Neural cell (in vitro differentiated cells): Measurements from ENCODE around the gene DTWD1. TPM values are rescaled to one million over a fixed set of nuclear protein-coding genes. Genes with fewer than 3 reads are reported as not detected.

Experiments used
- H2AFZ ChIP-seq: fragments of 200-600, 300-800 bp; sonication (generic), shearing (Covaris generic); 2 replicates; pipeline ENCODE4 v1.6.0; 2014; ENCODE audit warnings: low read depth, mild to moderate bottlenecking, antibody characterized with exemption, low read length, moderate library complexity
- H3F3A ChIP-seq: fragments of 200-600 bp; shearing (Covaris generic); 2 replicates; pipeline ENCODE4 v1.6.1; 2016; ENCODE audit warnings: mild to moderate bottlenecking, moderate library complexity, mixed read lengths, antibody characterized with exemption, low read length; ENCODE audit not compliant: insufficient read depth, poor library complexity, severe bottlenecking
- H3K27ac ChIP-seq: fragments of 200-600, 300-800 bp; sonication (generic), shearing (Covaris generic); 2 replicates; pipeline ENCODE4 v1.5.1; 2014; ENCODE audit warnings: mild to moderate bottlenecking, low read length, moderate library complexity
- H3K27me3 ChIP-seq: fragments of 300-800, 200-600 bp; sonication (generic), shearing (Covaris generic); 2 replicates; pipeline ENCODE4 v1.6.0; 2014; ENCODE audit warnings: mild to moderate bottlenecking, low read depth, low read length, moderate library complexity; ENCODE audit not compliant: insufficient read depth
- H3K36me3 ChIP-seq: fragments of 300-800, 200-600 bp; sonication (generic), shearing (Covaris generic); 2 replicates; pipeline ENCODE4 v1.5.1; 2014; ENCODE audit warnings: mild to moderate bottlenecking, antibody characterized with exemption, low read length, moderate library complexity; ENCODE audit not compliant: insufficient read depth
- H3K4me2 ChIP-seq: fragments of 300-800, 200-600 bp; sonication (generic), shearing (Covaris generic); 2 replicates; pipeline ENCODE4 v1.6.0; 2014; ENCODE audit warnings: mild to moderate bottlenecking, low read length
- H3K4me3 ChIP-seq: fragments of 300-800, 200-600 bp; sonication (generic), shearing (Covaris generic); 2 replicates; pipeline ENCODE4 v1.5.1; 2014; ENCODE audit warnings: mild to moderate bottlenecking, low read length, moderate library complexity
- H3K79me2 ChIP-seq: fragments of 200-600 bp; shearing (Covaris generic); replicated peaks from 2 replicates; pipeline ENCODE4 v1.6.0; 2014; ENCODE audit warnings: mild to moderate bottlenecking, low read length, moderate library complexity; ENCODE audit not compliant: insufficient read depth
- H3K9ac ChIP-seq: fragments of 300-800, 200-600 bp; sonication (generic), shearing (Covaris generic); 2 replicates; pipeline ENCODE4 v1.6.1; 2016; ENCODE audit warnings: mild to moderate bottlenecking, low read length, mixed read lengths
- H3K9me2 ChIP-seq: fragments of 200-600 bp; shearing (Covaris generic); 2 replicates; pipeline ENCODE4 v1.6.1; 2016; ENCODE audit warnings: mild to moderate bottlenecking, low read length, mixed read lengths; ENCODE audit not compliant: insufficient read depth
- H3K9me3 ChIP-seq: fragments of 200-600, 300-800 bp; sonication (generic), shearing (Covaris generic); 2 replicates; pipeline ENCODE4 v1.6.1; 2016; ENCODE audit warnings: mild to moderate bottlenecking, mixed run types, low read length, moderate library complexity, mixed read lengths
- H4K20me1 ChIP-seq: fragments of 200-600 bp; shearing (Covaris generic); 2 replicates; pipeline ENCODE4 v1.6.1; 2016; ENCODE audit warnings: mild to moderate bottlenecking, mixed run types; ENCODE audit not compliant: insufficient read depth
- CTCF ChIP-seq: fragments of 450-650 bp; IDR thresholded peaks from 2 replicates; pipeline ENCODE4 v1.5.1; 2014; ENCODE audit warnings: antibody characterized with exemption, mild to moderate bottlenecking, moderate library complexity; ENCODE audit not compliant: poor library complexity, severe bottlenecking
- EP300 ChIP-seq: fragments of 450-650 bp; conservative IDR thresholded peaks from 2 replicates; pipeline ENCODE4 v1.6.1; 2014; ENCODE audit warnings: antibody characterized with exemption, mild to moderate bottlenecking, moderate library complexity; ENCODE audit not compliant: poor library complexity, severe bottlenecking
- EZH2 ChIP-seq: fragments of 200-600, 300-800 bp; shearing (Covaris generic), sonication (generic); IDR thresholded peaks from 2 replicates; pipeline ENCODE4 v1.6.1; 2014; ENCODE audit warnings: antibody characterized with exemption, low read length, borderline replicate concordance, mild to moderate bottlenecking; ENCODE audit not compliant: insufficient read depth, poor library complexity, severe bottlenecking
- MXI1 ChIP-seq: fragments of 450-650 bp; conservative IDR thresholded peaks from 2 replicates; pipeline ENCODE4 v1.6.1; 2014; ENCODE audit warnings: antibody characterized with exemption, mild to moderate bottlenecking; ENCODE audit not compliant: poor library complexity, severe bottlenecking
- POLR2AphosphoS5 ChIP-seq: IDR thresholded peaks from 2 replicates; pipeline ENCODE4 v1.6.1; 2012
- RAD21 ChIP-seq: fragments of 450-650 bp; conservative IDR thresholded peaks from 2 replicates; pipeline ENCODE4 v1.6.1; 2014; ENCODE audit warnings: antibody characterized with exemption, mild to moderate bottlenecking, moderate library complexity
- REST ChIP-seq: IDR thresholded peaks from 2 replicates; pipeline ENCODE4 v1.6.1; 2012; ENCODE audit warnings: borderline replicate concordance
- SMC3 ChIP-seq: fragments of 450-650 bp; conservative IDR thresholded peaks from 2 replicates; pipeline ENCODE4 v1.6.1; 2014; ENCODE audit warnings: antibody characterized with exemption, mild to moderate bottlenecking, moderate library complexity; ENCODE audit not compliant: poor library complexity
- TAF1 ChIP-seq: IDR thresholded peaks from 2 replicates; pipeline ENCODE4 v1.6.1; 2012; ENCODE audit warnings: low read depth
- polyA plus RNA-seq: library from polyadenylated mRNA; depleted of rRNA; stranded (reverse); fragments of >200 nt; gene quantifications from 2 replicates; pipeline ENCODE4 v1.2.3, GENCODE V29; 2014

DTWD1 gene
- polyA plus RNA-seq, 1 donor from 2014 or later, result 16.5 TPM

GRCh38 chr15:49625460-49626036 lies 4.7 kb downstream of the DTWD1 start:
- H3K4me2 ChIP-seq, result no peak overlapping the region
- no peak overlapping the region for H3K9ac ChIP-seq
- no peaks in the 10 kb centered on the region for H3F3A ChIP-seq
- H3K79me2 ChIP-seq, result peaks cover 31% of the 10 kb centered on the region
- no peaks in the 10 kb centered on the region for H3K27me3 ChIP-seq
- no peaks in the 10 kb centered on the region for H4K20me1 ChIP-seq
- no peaks in the 10 kb centered on the region for H3K36me3 ChIP-seq
- no peaks in the 10 kb centered on the region for H3K9me3 ChIP-seq
- no peaks in the 10 kb centered on the region for H3K9me2 ChIP-seq
- H3K27ac ChIP-seq, result no peak overlapping the region
- no peak overlapping the region for H3K4me3 ChIP-seq
- TF ChIP-seq EZH2 (no peak), SMC3 (no peak), TAF1 (no peak), REST (no peak), EP300 (no peak), MXI1 (no peak), RAD21 (no peak), CTCF (no peak), POLR2AphosphoS5 (no peak)
- no peak overlapping the region for H2AFZ ChIP-seq

GRCh38 chr15:49627407-49627877 lies 6.6 kb downstream of the DTWD1 start:
- Histone ChIP-seq H3K27me3 (no peaks in the 10 kb centered on the region), H3K9me3 (no peaks in the 10 kb centered on the region), H3K4me3 (no peak overlapping the region), H3K79me2 (peaks cover 19% of the 10 kb centered on the region), H2AFZ (no peak overlapping the region), H3K9ac (no peak overlapping the region), H3K36me3 (no peaks in the 10 kb centered on the region), H3K27ac (no peak overlapping the region), H3K9me2 (no peaks in the 10 kb centered on the region), H3F3A (no peaks in the 10 kb centered on the region), H3K4me2 (no peak overlapping the region), H4K20me1 (no peaks in the 10 kb centered on the region)
- no peak for TF ChIP-seq RAD21
- TF ChIP-seq TAF1, result no peak
- no peak for TF ChIP-seq SMC3
- no peak for TF ChIP-seq EP300
- no peak for TF ChIP-seq POLR2AphosphoS5
- no peak for TF ChIP-seq REST
- TF ChIP-seq EZH2, result no peak
- no peak for TF ChIP-seq CTCF
